H9 (cell line): Measurements from ENCODE around the gene NOCT. TPM values are rescaled to one million over a fixed set of nuclear protein-coding genes. Genes with fewer than 3 reads are reported as not detected.

Experiments
- DNase-seq: peaks from one replicate; pipeline ENCODE4 v3.0.0-alpha.2; 2017
- H2AFZ ChIP-seq: one replicate; pipeline ENCODE4 v1.6.1; 2013; ENCODE audit warnings: mild to moderate bottlenecking, low read length, control low read depth, moderate library complexity
- H2AK5ac ChIP-seq: 2 replicates; pipeline ENCODE4 v1.6.1; 2013; ENCODE audit warnings: low read length, control low read depth, mixed read lengths; ENCODE audit not compliant: insufficient read length
- H2BK120ac ChIP-seq: one replicate; pipeline ENCODE4 v1.6.1; 2013; ENCODE audit warnings: low read depth, mild to moderate bottlenecking, low read length, control low read depth, inconsistent platforms; ENCODE audit not compliant: poor library complexity, severe bottlenecking
- H2BK12ac ChIP-seq: 2 replicates; pipeline ENCODE4 v1.6.1; 2013; ENCODE audit warnings: low read length, control low read depth, mixed read lengths, low read depth; ENCODE audit not compliant: insufficient read length
- H2BK15ac ChIP-seq: 2 replicates; pipeline ENCODE4 v1.6.1; 2013; ENCODE audit warnings: low read depth, low read length, control low read depth
- H2BK20ac ChIP-seq: one replicate; pipeline ENCODE4 v1.6.1; 2013; ENCODE audit warnings: low read depth, mild to moderate bottlenecking, low read length, control low read depth, inconsistent platforms; ENCODE audit not compliant: poor library complexity, severe bottlenecking
- H2BK5ac ChIP-seq: 2 replicates; pipeline ENCODE4 v1.6.1; 2013; ENCODE audit warnings: low read length, control low read depth, mixed read lengths; ENCODE audit not compliant: insufficient read length
- H3K14ac ChIP-seq: 2 replicates; pipeline ENCODE4 v1.6.1; 2013; ENCODE audit warnings: low read length, control low read depth; ENCODE audit not compliant: insufficient read depth
- H3K18ac ChIP-seq: 2 replicates; pipeline ENCODE4 v1.6.1; 2013; ENCODE audit warnings: low read depth, mild to moderate bottlenecking, mixed read lengths, low read length, control low read depth; ENCODE audit not compliant: insufficient read length
- H3K23ac ChIP-seq: 2 replicates; pipeline ENCODE4 v1.6.1; 2013; ENCODE audit warnings: low read length, control low read depth, mixed read lengths, low read depth; ENCODE audit not compliant: insufficient read length
- H3K23me2 ChIP-seq: 2 replicates; pipeline ENCODE4 v1.6.1; 2013; ENCODE audit warnings: low read depth, mild to moderate bottlenecking, mixed read lengths, low read length, control low read depth; ENCODE audit not compliant: insufficient read length, poor library complexity, severe bottlenecking
- H3K27ac ChIP-seq: 2 replicates; pipeline ENCODE4 v1.5.1; 2013; ENCODE audit warnings: low read length, control low read depth, mixed read lengths, low read depth; ENCODE audit not compliant: insufficient read length
- H3K27me3 ChIP-seq: 2 replicates; pipeline ENCODE4 v1.6.1; 2013; ENCODE audit warnings: low read length, control low read depth, inconsistent platforms; ENCODE audit not compliant: insufficient read depth
- H3K4ac ChIP-seq: 2 replicates; pipeline ENCODE4 v1.6.1; 2013; ENCODE audit warnings: low read depth, mild to moderate bottlenecking, control low read depth, inconsistent platforms, low read length, moderate library complexity
- H3K4me1 ChIP-seq: 2 replicates; pipeline ENCODE4 v1.6.1; 2013; ENCODE audit warnings: low read length, control low read depth, inconsistent platforms; ENCODE audit not compliant: insufficient read depth
- H3K4me2 ChIP-seq: 2 replicates; pipeline ENCODE4 v1.6.1; 2013; ENCODE audit warnings: low read length, control low read depth, mixed read lengths; ENCODE audit not compliant: insufficient read length, insufficient read depth
- H3K56ac ChIP-seq: 2 replicates; pipeline ENCODE4 v1.6.1; 2013; ENCODE audit warnings: low read depth, mild to moderate bottlenecking, mixed read lengths, low read length, control low read depth; ENCODE audit not compliant: insufficient read length
- H3K79me1 ChIP-seq: 2 replicates; pipeline ENCODE4 v1.6.1; 2013; ENCODE audit warnings: low read depth, mild to moderate bottlenecking, moderate library complexity, low read length, control low read depth, inconsistent platforms; ENCODE audit not compliant: insufficient read depth, poor library complexity, severe bottlenecking
- H3K79me2 ChIP-seq: 2 replicates; pipeline ENCODE4 v1.6.1; 2013; ENCODE audit warnings: low read length, control low read depth, inconsistent platforms; ENCODE audit not compliant: insufficient read depth
- H3K9ac ChIP-seq: 2 replicates; pipeline ENCODE4 v1.6.1; 2013; ENCODE audit warnings: low read length, control low read depth, mixed read lengths; ENCODE audit not compliant: insufficient read length; ENCODE audit errors: extremely low read depth
- H3K9me3 ChIP-seq: one replicate; pipeline ENCODE4 v1.6.1; 2013; ENCODE audit warnings: low read depth, low read length, inconsistent platforms; ENCODE audit not compliant: control insufficient read depth
- H3T11ph ChIP-seq: one replicate; pipeline ENCODE4 v1.6.1; 2013; ENCODE audit warnings: mild to moderate bottlenecking, low read length, control low read depth, inconsistent platforms
- H4K20me1 ChIP-seq: one replicate; pipeline ENCODE4 v1.6.1; 2013; ENCODE audit not compliant: control insufficient read depth, insufficient read length, insufficient read depth
- H4K5ac ChIP-seq: 2 replicates; pipeline ENCODE4 v1.6.1; 2013; ENCODE audit warnings: low read depth, mild to moderate bottlenecking, mixed read lengths, low read length, control low read depth; ENCODE audit not compliant: insufficient read length
- H4K8ac ChIP-seq: replicated peaks from 2 replicates; pipeline ENCODE4 v1.6.1; 2013; ENCODE audit warnings: low read length, control low read depth, mixed read lengths, low read depth; ENCODE audit not compliant: insufficient read length
- H4K91ac ChIP-seq: 2 replicates; pipeline ENCODE4 v1.6.1; 2013; ENCODE audit warnings: low read depth, mild to moderate bottlenecking, moderate library complexity, mixed read lengths, low read length, control low read depth; ENCODE audit not compliant: insufficient read length
- H3K27ac Mint-ChIP-seq, 3 experiments: 2 replicates in 2 of 3; 3 replicates in 1 of 3; pipeline ENCODE4 v1.8.0; 2020 to 2021; ENCODE audit warnings: mixed read lengths in 3 of 3, mild to moderate bottlenecking in 1 of 3, moderate library complexity in 1 of 3
- H3K27me3 Mint-ChIP-seq: 2 replicates; pipeline ENCODE4 v1.8.0; 2021; ENCODE audit warnings: low read depth, mild to moderate bottlenecking, moderate library complexity, mixed read lengths
- H3K36me3 Mint-ChIP-seq, 3 experiments: 2 replicates in 2 of 3; 3 replicates in 1 of 3; pipeline ENCODE4 v1.8.0; 2020 to 2021; ENCODE audit warnings: low read depth in 3 of 3, mixed read lengths in 3 of 3; ENCODE audit not compliant: insufficient read depth in 1 of 3
- H3K4me1 Mint-ChIP-seq, 2 experiments: 2 replicates each; pipeline ENCODE4 v1.8.0; 2020; ENCODE audit warnings: mixed read lengths in 2 of 2
- H3K4me3 Mint-ChIP-seq, 2 experiments: 2 replicates in 1 of 2; 3 replicates in 1 of 2; pipeline ENCODE4 v1.8.0; 2020 to 2021; ENCODE audit warnings: mild to moderate bottlenecking in 2 of 2, mixed read lengths in 2 of 2, moderate library complexity in 1 of 2
- H3K9me3 Mint-ChIP-seq, 2 experiments: 2 replicates in 1 of 2; 3 replicates in 1 of 2; pipeline ENCODE4 v1.8.0; 2020; ENCODE audit warnings: mild to moderate bottlenecking in 2 of 2, mixed read lengths in 2 of 2, moderate library complexity in 1 of 2
- WGBS: extraction: QIAGEN DNeasy Blood & Tissue Kit; methylation state at CpG from one replicate; pipeline ENCODE4 v1.1.7; 2013; ENCODE audit warnings: missing lambda C conversion rate, low lambda C conversion rate, mixed read lengths; ENCODE audit not compliant: insufficient read length; ENCODE audit errors: extremely low coverage; 5-methylcytosine and 5-hydroxymethylcytosine counted together
- total RNA-seq: library from RNA; stranded (reverse); gene quantifications from 2 replicates; pipeline ENCODE4 v1.2.1, GENCODE V29; 2021
- TF ChIP-seq, protein P1 (sequence below): fragments of 200-600 bp; sonication (generic); conservative IDR thresholded peaks from 3 replicates; pipeline ENCODE4 v1.8.0; 2021; ENCODE audit warnings: antibody characterized with exemption, mild to moderate bottlenecking

Gene NOCT
- total RNA-seq, 1 experiment from 2014 or later = 37.3 TPM

DNA sequence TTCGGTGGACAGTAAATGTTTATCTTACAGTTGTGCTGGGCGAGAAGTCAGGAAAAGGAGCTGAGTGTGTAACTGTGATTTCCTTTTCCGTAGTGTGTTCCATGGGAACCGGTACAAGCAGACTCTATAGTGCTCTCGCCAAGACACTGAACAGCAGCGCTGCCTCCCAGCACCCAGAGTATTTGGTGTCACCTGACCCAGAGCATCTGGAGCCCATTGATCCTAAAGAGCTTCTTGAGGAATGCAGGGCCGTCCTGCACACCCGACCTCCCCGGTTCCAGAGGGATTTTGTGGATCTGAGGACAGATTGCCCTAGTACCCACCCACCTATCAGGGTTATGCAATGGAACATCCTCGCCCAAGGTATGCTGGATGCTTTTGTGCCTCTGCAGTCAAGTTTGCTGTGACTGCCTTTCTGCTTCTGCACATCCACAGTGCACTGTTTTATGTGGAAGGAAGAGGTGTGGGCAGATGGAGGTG is 27.4 kb downstream of the NOCT start:
- Histone ChIP-seq H2BK15ac (no peak overlapping the region), H4K91ac (no peak overlapping the region), H2BK12ac (no peak overlapping the region), H2BK5ac (no peak overlapping the region), H2AK5ac (no peak overlapping the region), H2BK20ac (no peak overlapping the region), H2AFZ (no peak overlapping the region), H3K14ac (no peak overlapping the region), H3K27ac (no peak overlapping the region), H4K20me1 (no peaks in the 10 kb centered on the region), H3K4ac (no peak overlapping the region), H3K4me1 (no peaks in the 10 kb centered on the region), H3K79me1 (peaks cover 3% of the 10 kb centered on the region), H3K27me3 (no peaks in the 10 kb centered on the region), H4K5ac (no peak overlapping the region), H3K4me2 (no peak overlapping the region), H3K9me3 (no peaks in the 10 kb centered on the region), H3K23me2 (no peaks in the 10 kb centered on the region), H3K9ac (no peak overlapping the region), H4K8ac (no peak overlapping the region), H2BK120ac (no peak overlapping the region), H3K79me2 (peaks cover 12% of the 10 kb centered on the region; the same call in 1 of the 2 replicates), H3K18ac (no peak overlapping the region), H3K56ac (no peak overlapping the region), H3K23ac (no peak overlapping the region), H3T11ph (no peak overlapping the region)
- Mint-ChIP-seq H3K36me3 (peaks cover 23 to 55% (median 39%) of the 10 kb centered on the region in 3 experiments), H3K4me1 (peaks cover 8% of the 10 kb centered on the region in 2 experiments; a peak in 3 of 4 replicates), H3K4me3 (no peak overlapping the region), H3K9me3 (no peaks in the 10 kb centered on the region), H3K27ac (peak overlapping the region in 2 of 3 experiments; percentile 56 to 77; a peak in 2 of 7 replicates), H3K27me3 (no peaks in the 10 kb centered on the region)
- DNase-seq = no peak
- WGBS = no CpG with 5 or more reads among the region's 10 CpGs
- TF ChIP-seq, protein P1, sequence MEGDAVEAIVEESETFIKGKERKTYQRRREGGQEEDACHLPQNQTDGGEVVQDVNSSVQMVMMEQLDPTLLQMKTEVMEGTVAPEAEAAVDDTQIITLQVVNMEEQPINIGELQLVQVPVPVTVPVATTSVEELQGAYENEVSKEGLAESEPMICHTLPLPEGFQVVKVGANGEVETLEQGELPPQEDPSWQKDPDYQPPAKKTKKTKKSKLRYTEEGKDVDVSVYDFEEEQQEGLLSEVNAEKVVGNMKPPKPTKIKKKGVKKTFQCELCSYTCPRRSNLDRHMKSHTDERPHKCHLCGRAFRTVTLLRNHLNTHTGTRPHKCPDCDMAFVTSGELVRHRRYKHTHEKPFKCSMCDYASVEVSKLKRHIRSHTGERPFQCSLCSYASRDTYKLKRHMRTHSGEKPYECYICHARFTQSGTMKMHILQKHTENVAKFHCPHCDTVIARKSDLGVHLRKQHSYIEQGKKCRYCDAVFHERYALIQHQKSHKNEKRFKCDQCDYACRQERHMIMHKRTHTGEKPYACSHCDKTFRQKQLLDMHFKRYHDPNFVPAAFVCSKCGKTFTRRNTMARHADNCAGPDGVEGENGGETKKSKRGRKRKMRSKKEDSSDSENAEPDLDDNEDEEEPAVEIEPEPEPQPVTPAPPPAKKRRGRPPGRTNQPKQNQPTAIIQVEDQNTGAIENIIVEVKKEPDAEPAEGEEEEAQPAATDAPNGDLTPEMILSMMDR = no peak
